HepG2 (cell line): ENCODE measurements around the gene SLC15A5. TPM values are rescaled to one million over a fixed set of nuclear protein-coding genes. Genes with fewer than 3 reads are reported as not detected.

Experiments
- ATAC-seq: fragments of 200-7000 bp; cut with Tn5 transposase; 3 replicates; pipeline ENCODE4 v1.9.1; 2020; ENCODE audit warnings: mild to moderate bottlenecking, moderate library complexity
- BruUV-seq: library from RNA; stranded (reverse); fragments of 400-500 nt; replicated peaks from 2 replicates; lab custom pipeline; 2021; lab: Mats Ljungman, UMichigan
- CTCF ChIA-PET: fragments of 300-600 bp; formaldehyde crosslinking; extraction: SDS; loops from one replicate; lab custom pipeline; 2021; ENCODE audit warnings: low total read pairs, inconsistent platforms, low intra/inter-chr PET ratio; lab: Yijun Ruan, JAX
- POLR2A ChIA-PET: fragments of 350-600 bp; sonication (Branson Sonifier 250); formaldehyde crosslinking; loops from one replicate; lab custom pipeline; 2020; ENCODE audit warnings: antibody characterized with exemption, inconsistent platforms; lab: Yijun Ruan, JAX
- DNase-seq: peaks from one replicate; pipeline ENCODE4 v3.0.0-alpha.2; 2015; ENCODE audit warnings: low spot score
- FAIRE-seq: peaks from 3 replicates; lab custom pipeline; 2011; peaks lifted over from hg19 to GRCh38; lab: Jason Lieb, UNC
- H2AFZ ChIP-seq: one replicate; pipeline ENCODE4 v1.6.1; 2011; ENCODE audit warnings: low read length, inconsistent platforms
- H3K27ac ChIP-seq: fragments of 300-600 bp; 3 replicates; pipeline ENCODE4 v1.8.0; 2011; ENCODE audit warnings: mixed run types, mild to moderate bottlenecking, mixed read lengths, low read length, inconsistent platforms; ENCODE audit not compliant: insufficient read depth; ENCODE audit errors: extremely low read length
- H3K27me3 ChIP-seq, 2 experiments: fragments of 200-600 bp in 1 of 2; 2 replicates in 1 of 2; 3 replicates in 1 of 2; pipeline versions ENCODE4 v1.6.0 to v1.8.0; 2011; ENCODE audit warnings: low read length in 2 of 2, mild to moderate bottlenecking in 2 of 2, moderate library complexity in 2 of 2, inconsistent platforms in 1 of 2; ENCODE audit not compliant: insufficient read depth in 2 of 2, control insufficient read depth in 1 of 2
- H3K36me3 ChIP-seq, 2 experiments: fragments of 200-600 bp in 1 of 2; replicated peaks in 1 of 2; 2 replicates in 1 of 2; 3 replicates in 1 of 2; pipeline versions ENCODE4 v1.5.1 to v1.8.0; 2011; ENCODE audit warnings: low read length in 2 of 2, inconsistent platforms in 1 of 2; ENCODE audit not compliant: insufficient read depth in 2 of 2, control insufficient read depth in 1 of 2
- H3K4me1 ChIP-seq: 2 replicates; pipeline ENCODE4 v1.5.1; 2012; ENCODE audit warnings: low read length, inconsistent platforms; ENCODE audit not compliant: insufficient read depth
- H3K4me2 ChIP-seq: 2 replicates; pipeline ENCODE4 v1.6.0; 2011; ENCODE audit warnings: low read depth, low read length, inconsistent platforms
- H3K4me3 ChIP-seq, 3 experiments: fragments of 200-600 bp in 1 of 3; sonication (generic), shearing (Covaris generic) in 1 of 3; replicated peaks in 1 of 3; 2 replicates each; pipeline ENCODE4 v1.5.1; 2011 to 2016; ENCODE audit warnings: low read length in 3 of 3, inconsistent platforms in 2 of 3, low read depth in 2 of 3, mild to moderate bottlenecking in 2 of 3, control low read depth in 1 of 3, mixed read lengths in 1 of 3; ENCODE audit not compliant: insufficient read depth in 1 of 3
- H3K79me2 ChIP-seq: one replicate; pipeline ENCODE4 v1.6.1; 2011; ENCODE audit warnings: low read length, inconsistent platforms; ENCODE audit not compliant: insufficient read depth
- H3K9ac ChIP-seq: 2 replicates; pipeline ENCODE4 v1.6.0; 2011; ENCODE audit warnings: mild to moderate bottlenecking, low read depth, low read length, inconsistent platforms; ENCODE audit not compliant: insufficient read depth
- H3K9me3 ChIP-seq: 2 replicates; pipeline ENCODE4 v1.5.1; 2012; ENCODE audit warnings: mild to moderate bottlenecking, low read length
- H4K20me1 ChIP-seq: 2 replicates; pipeline ENCODE4 v1.6.0; 2011; ENCODE audit warnings: inconsistent platforms, mild to moderate bottlenecking, low read length, moderate library complexity; ENCODE audit not compliant: insufficient read depth
- ATF4 ChIP-seq, 2 experiments: fragments of 450-650 bp in 1 of 2; sonication (generic) in 1 of 2; formaldehyde crosslinking; IDR thresholded peaks; 2 replicates each; pipeline versions ENCODE4 v1.5.0 to v1.8.0; 2020 to 2022; ENCODE audit warnings: mild to moderate bottlenecking in 1 of 2, missing genetic modification reagents in 1 of 2
- MBNL3 ChIP-seq: fragments of 250-450 bp; sonication (Bioruptor Pico); conservative IDR thresholded peaks from 2 replicates; pipeline ENCODE4 v1.8.0; 2022; ENCODE audit warnings: mild to moderate bottlenecking, inconsistent platforms
- TFAP4 ChIP-seq: sonication (generic); IDR thresholded peaks from 2 replicates; pipeline ENCODE4 v1.6.1; 2016; ENCODE audit warnings: low read depth, borderline replicate concordance
- ZNF33B ChIP-seq: sonication (generic); formaldehyde crosslinking; IDR thresholded peaks from 2 replicates; pipeline ENCODE4 v1.5.1; 2020; ENCODE audit warnings: mild to moderate bottlenecking, missing genetic modification reagents
- ZNF672 ChIP-seq: sonication (generic); formaldehyde crosslinking; IDR thresholded peaks from 2 replicates; pipeline ENCODE4 v1.8.1; 2022; ENCODE audit warnings: missing genetic modification reagents
- ZNF720 ChIP-seq: sonication (generic); formaldehyde crosslinking; IDR thresholded peaks from 2 replicates; pipeline ENCODE4 v1.4.0; 2020; ENCODE audit warnings: missing genetic modification reagents
- ZNF770 ChIP-seq: sonication (generic); formaldehyde crosslinking; IDR thresholded peaks from 2 replicates; pipeline ENCODE4 v1.5.0; 2020; ENCODE audit warnings: mild to moderate bottlenecking, missing genetic modification reagents
- ZNF773 ChIP-seq: sonication (generic); formaldehyde crosslinking; IDR thresholded peaks from 2 replicates; pipeline ENCODE4 v1.4.0; 2020; ENCODE audit warnings: missing genetic modification reagents, borderline replicate concordance
- WGBS: methylation state at CpG from one replicate; pipeline ENCODE4 v1.1.6; 2017; ENCODE audit warnings: low lambda C conversion rate; 5-methylcytosine and 5-hydroxymethylcytosine counted together
- in situ Hi-C: cut with HindIII; loops from 2 replicates; pipeline ENCODE4 v1.10.0; 2017; ENCODE audit warnings: low pct_unique_long_range_greater_than_20kb; ENCODE audit not compliant: extremely low pct_ligation_motif_present
- intact Hi-C: fragments of 100-400 bp; cut with micrococcal nuclease; formaldehyde crosslinking; loops from one replicate; pipeline ENCODE4 v1.10.0; 2022; ENCODE audit not compliant: unreplicated experiment
- polyA plus RNA-seq, 8 experiments: library from polyadenylated mRNA; depleted of rRNA in 3 of 8; stranded (reverse) in 7 of 8; unstranded in 1 of 8; fragments of >200 nt; fragmentation: Illumina TruSeq in 4 of 8; extraction: Trizol in 4 of 8; gene quantifications; 2 replicates each; pipeline versions ENCODE4 v1.2.1 to v1.2.3, GENCODE V29; 2011 to 2016; ENCODE audit warnings: low read depth in 4 of 8, missing spikeins in 1 of 8, mixed read lengths in 1 of 8; ENCODE audit not compliant: insufficient read depth in 1 of 8
- total RNA-seq, 5 experiments: library from RNA; depleted of rRNA; stranded (reverse); fragments of >200 nt; fragmentation: Illumina TruSeq; extraction: Trizol; gene quantifications; 2 replicates each; pipeline ENCODE4 v1.2.3, GENCODE V29; 2016; ENCODE audit warnings: low read depth in 1 of 5

The SLC15A5 gene
- total and polyA plus RNA-seq, 2 of the 13 experiments (the other 11 are each of a cell fraction or from before 2014, with no cell fraction given) = not detected

GRCh38 chr12:16258963-16259362 is 18.5 kb downstream of the SLC15A5 start:
- Histone ChIP-seq H3K79me2 (no peaks in the 10 kb centered on the region), H3K27ac (no peak overlapping the region), H3K36me3 (no peaks in the 10 kb centered on the region), H3K9ac (no peak overlapping the region)
- CTCF ChIA-PET = no interaction called here
- POLR2A ChIA-PET = no interaction called here
- ATAC-seq = no peak
- intact Hi-C loops = no loop called here
- FAIRE-seq = no peak
- TF ChIP-seq ATF4 (CRISPR knock-in tag; IDR thresholded peaks at IDR 0.05) (no peak), ZNF33B (CRISPR knock-in tag) (no peak), TFAP4 (no peak), ZNF672 (CRISPR knock-in tag) (no peak), ZNF773 (CRISPR knock-in tag) (no peak), MBNL3 (CRISPR knock-in tag) (no peak), ZNF720 (no peak), ZNF770 (CRISPR knock-in tag) (no peak)
- TF ChIP-seq, all 625 proteins: peak for 0
- Histone ChIP-seq H3K9me3 (peaks cover 4% of the 10 kb centered on the region; the same call in 1 of the 2 replicates), H3K4me2 (no peak overlapping the region), H4K20me1 (no peaks in the 10 kb centered on the region), H2AFZ (no peak overlapping the region), H3K27me3 (no peaks in the 10 kb centered on the region), H3K4me3 (no peak overlapping the region), H3K4me1 (no peaks in the 10 kb centered on the region)
- in situ Hi-C loops = no loop called here
- DNase-seq = no peak
- no TSS peak for BruUV-seq
- 21% methylated on average over 2 of the region's 2 CpGs for WGBS
